Measurements from ENCODE around the gene SLC24A1. TPM values are rescaled to one million over a fixed set of nuclear protein-coding genes. Genes with fewer than 3 reads are reported as not detected.

The SLC24A1 gene
- total RNA-seq, 1 donor from 2014 or later, result 10.3 TPM

GRCh38 chr15:65619626-65620290 is 2.0 kb upstream of the SLC24A1 start:
- no peaks in the 10 kb centered on the region for H3K9me3 Mint-ChIP-seq (ENCODE audit: unreplicated experiment)
- H3K27ac Mint-ChIP-seq (ENCODE audit: unreplicated experiment), result no peak overlapping the region
- H3K79me2 ChIP-seq (ENCODE audit: insufficient read depth, low read length), result no peaks in the 10 kb centered on the region

GRCh38 chr15:65620833-65621232 is 905 bp upstream of the SLC24A1 start:
- Mint-ChIP-seq H3K27me3 (ENCODE audit: low read depth, unreplicated experiment) (no peaks in the 10 kb centered on the region), H3K9me3 (ENCODE audit: unreplicated experiment) (peaks cover 3% of the 10 kb centered on the region), H3K4me3 (ENCODE audit: unreplicated experiment) (no peak overlapping the region), H3K36me3 (ENCODE audit: low read depth, unreplicated experiment) (peaks cover 21% of the 10 kb centered on the region), H3K4me1 (ENCODE audit: low read depth, unreplicated experiment) (no peaks in the 10 kb centered on the region), H3K27ac (ENCODE audit: unreplicated experiment) (no peak overlapping the region)
- H3K36me3 ChIP-seq (ENCODE audit: insufficient read depth, low read length), result no peaks in the 10 kb centered on the region
- no peak for DNase-seq (ENCODE audit: low read depth)
- no peaks in the 10 kb centered on the region for H3K4me1 ChIP-seq (ENCODE audit: insufficient read depth, low read length)
- H2AFZ ChIP-seq (ENCODE audit: low read depth, low read length), result no peak overlapping the region
- no peaks in the 10 kb centered on the region for H3K79me2 ChIP-seq (ENCODE audit: insufficient read depth, low read length)
- no peak overlapping the region for H3K4me2 ChIP-seq (ENCODE audit: low read length)
- FAIRE-seq, result no peak
- no peaks in the 10 kb centered on the region for H4K20me1 ChIP-seq (ENCODE audit: insufficient read depth, low read length)
- no peak overlapping the region for H3K27ac ChIP-seq (ENCODE audit: low read depth, low read length)
- no peak for TF ChIP-seq EZH2 (IDR thresholded peaks at IDR 0.05; ENCODE audit: insufficient read depth, low read length)
- no peaks in the 10 kb centered on the region for H3K27me3 ChIP-seq (ENCODE audit: insufficient read depth, low read length)
- no peak overlapping the region for H3K4me3 ChIP-seq (ENCODE audit: insufficient read depth, low read depth, low read length)
- no peak overlapping the region for H3K9ac ChIP-seq (ENCODE audit: low read length)
- H3K9me3 ChIP-seq (ENCODE audit: insufficient read depth, low read depth, low read length), result no peaks in the 10 kb centered on the region

More at GRCh38 chr15:65619626-65620290, 2.0 kb upstream of the SLC24A1 start:
- TF ChIP-seq, protein P1, sequence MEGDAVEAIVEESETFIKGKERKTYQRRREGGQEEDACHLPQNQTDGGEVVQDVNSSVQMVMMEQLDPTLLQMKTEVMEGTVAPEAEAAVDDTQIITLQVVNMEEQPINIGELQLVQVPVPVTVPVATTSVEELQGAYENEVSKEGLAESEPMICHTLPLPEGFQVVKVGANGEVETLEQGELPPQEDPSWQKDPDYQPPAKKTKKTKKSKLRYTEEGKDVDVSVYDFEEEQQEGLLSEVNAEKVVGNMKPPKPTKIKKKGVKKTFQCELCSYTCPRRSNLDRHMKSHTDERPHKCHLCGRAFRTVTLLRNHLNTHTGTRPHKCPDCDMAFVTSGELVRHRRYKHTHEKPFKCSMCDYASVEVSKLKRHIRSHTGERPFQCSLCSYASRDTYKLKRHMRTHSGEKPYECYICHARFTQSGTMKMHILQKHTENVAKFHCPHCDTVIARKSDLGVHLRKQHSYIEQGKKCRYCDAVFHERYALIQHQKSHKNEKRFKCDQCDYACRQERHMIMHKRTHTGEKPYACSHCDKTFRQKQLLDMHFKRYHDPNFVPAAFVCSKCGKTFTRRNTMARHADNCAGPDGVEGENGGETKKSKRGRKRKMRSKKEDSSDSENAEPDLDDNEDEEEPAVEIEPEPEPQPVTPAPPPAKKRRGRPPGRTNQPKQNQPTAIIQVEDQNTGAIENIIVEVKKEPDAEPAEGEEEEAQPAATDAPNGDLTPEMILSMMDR (IDR thresholded peaks at IDR 0.05; ENCODE audit: insufficient read depth, low read depth, low read length), result no peak
- TF ChIP-seq EZH2 (IDR thresholded peaks at IDR 0.05; ENCODE audit: insufficient read depth, low read length), result no peak
- Mint-ChIP-seq H3K27me3 (ENCODE audit: low read depth, unreplicated experiment) (no peaks in the 10 kb centered on the region), H3K4me1 (ENCODE audit: low read depth, unreplicated experiment) (no peaks in the 10 kb centered on the region), H3K36me3 (ENCODE audit: low read depth, unreplicated experiment) (peaks cover 14% of the 10 kb centered on the region), H3K4me3 (ENCODE audit: unreplicated experiment) (no peak overlapping the region)
- Histone ChIP-seq H3K36me3 (ENCODE audit: insufficient read depth, low read length) (no peaks in the 10 kb centered on the region), H3K9ac (ENCODE audit: low read length) (no peak overlapping the region), H3K4me1 (ENCODE audit: insufficient read depth, low read length) (no peaks in the 10 kb centered on the region), H3K4me2 (ENCODE audit: low read length) (no peak overlapping the region), H2AFZ (ENCODE audit: low read depth, low read length) (no peak overlapping the region), H3K9me3 (ENCODE audit: insufficient read depth, low read depth, low read length) (no peaks in the 10 kb centered on the region), H4K20me1 (ENCODE audit: insufficient read depth, low read length) (no peaks in the 10 kb centered on the region), H3K27me3 (ENCODE audit: insufficient read depth, low read length) (no peaks in the 10 kb centered on the region), H3K27ac (ENCODE audit: low read depth, low read length) (no peak overlapping the region), H3K4me3 (ENCODE audit: insufficient read depth, low read depth, low read length) (no peak overlapping the region)
- DNase-seq (ENCODE audit: low read depth) (no peak), FAIRE-seq (no peak)

GRCh38 chr15:65623103-65623502 is 1.4 kb downstream of the SLC24A1 start:
- H3K79me2 ChIP-seq (ENCODE audit: insufficient read depth, low read length), result no peaks in the 10 kb centered on the region
- H3K4me1 Mint-ChIP-seq (ENCODE audit: low read depth, unreplicated experiment), result no peaks in the 10 kb centered on the region
- peaks cover 3% of the 10 kb centered on the region for H3K9me3 Mint-ChIP-seq (ENCODE audit: unreplicated experiment)
- TF ChIP-seq EZH2 (IDR thresholded peaks at IDR 0.05; ENCODE audit: insufficient read depth, low read length), result no peak
- TF ChIP-seq, protein P1 (IDR thresholded peaks at IDR 0.05; ENCODE audit: insufficient read depth, low read depth, low read length), result no peak
- no peak overlapping the region for H3K27ac Mint-ChIP-seq (ENCODE audit: unreplicated experiment)
- H3K4me2 ChIP-seq (ENCODE audit: low read length), result no peak overlapping the region
- no peaks in the 10 kb centered on the region for H3K9me3 ChIP-seq (ENCODE audit: insufficient read depth, low read depth, low read length)
- DNase-seq (ENCODE audit: low read depth) (no peak), FAIRE-seq (no peak)
- H3K36me3 Mint-ChIP-seq (ENCODE audit: low read depth, unreplicated experiment), result peaks cover 26% of the 10 kb centered on the region
- H2AFZ ChIP-seq (ENCODE audit: low read depth, low read length), result no peak overlapping the region
- no peaks in the 10 kb centered on the region for H4K20me1 ChIP-seq (ENCODE audit: insufficient read depth, low read length)
- no peaks in the 10 kb centered on the region for H3K27me3 Mint-ChIP-seq (ENCODE audit: low read depth, unreplicated experiment)
- no peaks in the 10 kb centered on the region for H3K27me3 ChIP-seq (ENCODE audit: insufficient read depth, low read length)
- no peak overlapping the region for H3K4me3 Mint-ChIP-seq (ENCODE audit: unreplicated experiment)
- H3K36me3 ChIP-seq (ENCODE audit: insufficient read depth, low read length), result no peaks in the 10 kb centered on the region
- no peak overlapping the region for H3K27ac ChIP-seq (ENCODE audit: low read depth, low read length)
- no peak overlapping the region for H3K4me3 ChIP-seq (ENCODE audit: insufficient read depth, low read depth, low read length)
- H3K9ac ChIP-seq (ENCODE audit: low read length), result no peak overlapping the region
- H3K4me1 ChIP-seq (ENCODE audit: insufficient read depth, low read length), result no peaks in the 10 kb centered on the region

Data from astrocyte (in vitro differentiated cells and primary cell).